Epithelial cell of esophagus (primary cell): ENCODE measurements around the gene KRTAP12-1.
"Not testable (repeated sequence)": the region's sequence is repeated elsewhere in the genome, so short reads cannot be mapped to it uniquely, and the experiment has no call there.

ENCODE experiments used
- DNase-seq: peaks from one replicate; pipeline ENCODE4 v3.0.0; 2010; ENCODE audit warnings: low read depth
- H3K4me3 ChIP-seq: 2 replicates; pipeline ENCODE4 v1.5.1; 2011; ENCODE audit warnings: mild to moderate bottlenecking, low read length, control low read depth
- CTCF ChIP-seq: IDR thresholded peaks from 2 replicates; pipeline ENCODE4 v1.5.1; 2011; ENCODE audit warnings: low read depth, mild to moderate bottlenecking, low read length, control low read depth, inconsistent platforms; ENCODE audit not compliant: insufficient read depth; ENCODE audit errors: missing control alignments

The KRTAP12-1 gene

GRCh38 chr21:44696572-44696971 lies 14.6 kb upstream of the KRTAP12-1 start:
- no peak for TF ChIP-seq CTCF
- DNase-seq: no peak
- no peak overlapping the region for H3K4me3 ChIP-seq

- no peak overlapping the region for H3K4me3 ChIP-seq
- no peak for DNase-seq
- no peak for TF ChIP-seq CTCF
These were observed 13.7 kb upstream of the KRTAP12-1 start for GRCh38 chr21:44695641-44696040.

- no peak for DNase-seq
- no peak overlapping the region for H3K4me3 ChIP-seq
- no peak for TF ChIP-seq CTCF
These were observed 13.2 kb upstream of the KRTAP12-1 start for GRCh38 chr21:44695184-44695583.

- no peak overlapping the region for H3K4me3 ChIP-seq
- no peak for DNase-seq
- no peak for TF ChIP-seq CTCF
These were observed 12.8 kb upstream of the KRTAP12-1 start for GRCh38 chr21:44694776-44695175.

- DNase-seq: no peak
- no peak overlapping the region for H3K4me3 ChIP-seq
- TF ChIP-seq CTCF: no peak
These were observed 11.0 kb upstream of the KRTAP12-1 start for GRCh38 chr21:44692798-44693512.

- H3K4me3 ChIP-seq: no peak overlapping the region
- no peak for DNase-seq
- no peak for TF ChIP-seq CTCF
These were observed 9.7 kb upstream of the KRTAP12-1 start for GRCh38 chr21:44691686-44692085.

GRCh38 chr21:44689740-44690139 lies 7.8 kb upstream of the KRTAP12-1 start:
- DNase-seq, H3K4me3 ChIP-seq: not testable (repeated sequence)
